Sigmoid colon (tissue), 7 donors: ENCODE measurements around the gene ZNF48. TPM values are rescaled to one million over a fixed set of nuclear protein-coding genes. Genes with fewer than 3 reads are reported as not detected.

ENCODE experiments used
- DNase-seq: peaks from one replicate; pipeline ENCODE4 v3.0.0-alpha.2; 2019
- H3K27ac ChIP-seq, 4 donors: fragments of 200-600 bp; sonication (generic); one replicate each; pipeline ENCODE4 v1.5.1; 2016 to 2019; ENCODE audit warnings: mild to moderate bottlenecking in 1 of 4
- H3K27me3 ChIP-seq, 3 donors: fragments of 200-600 bp; sonication (generic); one replicate each; pipeline ENCODE4 v1.5.1; 2019; ENCODE audit warnings: mild to moderate bottlenecking in 1 of 3
- H3K36me3 ChIP-seq, 4 donors: fragments of 200-600 bp; sonication (generic); one replicate each; pipeline ENCODE4 v1.5.1; 2016 to 2019
- H3K4me1 ChIP-seq, 4 donors: fragments of 200-600 bp; sonication (generic); one replicate each; pipeline ENCODE4 v1.5.1; 2017 to 2019
- H3K4me3 ChIP-seq, 4 donors: fragments of 200-600 bp; sonication (generic); one replicate each; pipeline ENCODE4 v1.5.1; 2017 to 2019; ENCODE audit warnings: mild to moderate bottlenecking in 2 of 4, moderate library complexity in 1 of 4
- H3K9me3 ChIP-seq, 4 donors: fragments of 200-600 bp in 3 of 4; sonication (generic) in 3 of 4; one replicate each; pipeline versions ENCODE4 v1.5.1 to v1.6.1; 2013 to 2019
- EP300 ChIP-seq, 4 donors: sonication (generic); formaldehyde crosslinking; IDR thresholded peaks; one replicate each; pipeline ENCODE4 v1.6.1; 2017; ENCODE audit warnings: antibody characterized with exemption in 4 of 4
- POLR2A ChIP-seq, 2 donors: fragments of 450-650 bp; IDR thresholded peaks; one replicate each; pipeline ENCODE4 v1.6.1; 2016; ENCODE audit warnings: antibody characterized with exemption in 2 of 2, mild to moderate bottlenecking in 2 of 2, moderate library complexity in 2 of 2
- POLR2AphosphoS5 ChIP-seq, 4 donors: sonication (generic); formaldehyde crosslinking; IDR thresholded peaks; one replicate each; pipeline ENCODE4 v1.6.1; 2017; ENCODE audit warnings: antibody characterized with exemption in 4 of 4
- WGBS, 2 donors: extraction: QIAGEN DNeasy Blood & Tissue Kit; methylation state at CpG; one replicate each; pipeline ENCODE4 v1.1.7; 2013; 5-methylcytosine and 5-hydroxymethylcytosine counted together
- intact Hi-C: fragments of 100-400 bp; cut with DNase I; formaldehyde crosslinking; loops from one replicate; pipeline ENCODE4 v1.15.1; 2023
- polyA plus RNA-seq, 3 donors: library from polyadenylated mRNA; stranded (reverse); fragments of 200-250 nt; gene quantifications; one replicate each; pipeline ENCODE4 v1.2.3, GENCODE V29; 2013
- total RNA-seq, 4 donors: library from RNA; depleted of rRNA; stranded (reverse); fragments of >200 nt; gene quantifications; one replicate each; pipeline ENCODE4 v1.1.0, GENCODE V29; 2016
- TF ChIP-seq, protein P1 (sequence below), 4 experiments: fragments of 450-650 bp in 3 of 4; fragments of 200-600 bp in 1 of 4; IDR thresholded peaks; one replicate each; pipeline ENCODE4 v1.5.1; 2016 to 2019; ENCODE audit warnings: antibody characterized with exemption in 4 of 4, mild to moderate bottlenecking in 3 of 4, moderate library complexity in 2 of 4
- donor health status: healthy with polysubstance abuse.
- donor health status: Bipolar disorder and iron deficiency.
- donor health status: healthy.

ZNF48 gene
- total and polyA plus RNA-seq, 7 donors = 2.4 to 12.8 (median 8.1) TPM

DNA sequence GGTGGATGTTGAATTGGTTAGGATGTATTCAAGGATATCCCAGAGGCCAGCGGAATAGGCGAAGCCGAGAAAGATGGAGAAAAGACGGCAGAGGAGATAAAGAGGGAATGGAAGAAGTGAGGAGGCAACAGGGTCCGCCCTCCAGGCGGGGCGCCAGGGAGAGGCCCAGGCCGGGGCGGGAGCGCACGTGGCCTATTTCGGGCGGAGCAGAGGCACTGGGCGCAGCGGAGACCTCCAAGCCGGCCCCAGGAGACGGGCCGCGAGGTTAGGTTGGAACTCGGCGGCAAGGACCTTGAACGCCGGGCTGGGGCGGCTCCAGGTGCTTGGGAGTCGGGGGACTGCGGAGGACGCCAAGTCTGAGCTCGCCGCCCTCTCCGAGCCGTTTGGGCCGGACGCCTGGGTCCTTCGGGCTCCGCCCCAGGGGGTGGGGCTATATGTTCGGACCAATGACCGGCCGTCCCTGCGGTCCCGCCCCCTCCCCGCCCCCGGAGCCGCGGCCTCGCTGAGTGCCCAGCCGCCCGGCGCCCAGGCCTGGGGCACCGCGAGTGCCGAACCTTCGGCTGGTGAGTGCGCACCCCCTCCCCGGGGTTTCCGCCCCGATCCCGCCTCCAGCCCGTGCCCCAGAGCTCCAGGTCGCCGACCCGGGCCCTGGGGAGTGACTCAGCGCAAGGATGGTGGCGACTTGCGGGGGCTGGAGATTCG is 12.0 kb downstream of the ZNF48 start, which contains the start of gene ZNF771:
Gene ZNF771, plus strand, starts transcription at position 505 of the 702 bp plus-strand sequence. CDS start 448 bp downstream, outside the sequence.
- Histone ChIP-seq H3K4me1 (peaks cover 0 to 29% (median 26%) of the 10 kb centered on the region in 4 donors), H3K27ac (peak within 1 kb of the TSS; percentile 81 to 97 (median 90)), H3K36me3 (peaks cover 0 to 11% (median 0%) of the 10 kb centered on the region in 4 donors), H3K4me3 (peak within 1 kb of the TSS; percentile 57 to 88 (median 65)), H3K9me3 (no peaks in the 10 kb centered on the region), H3K27me3 (no peaks in the 10 kb centered on the region)
- DNase-seq = peak; percentile 96
- intact Hi-C loops = loop anchor here (2.0 to 5.0 kb wide), 4 partner anchors 35 to 315 kb away; partner anchors contain the start of genes MYL11, TBC1D10B and TBX6
- 0 to 1% methylated on average over 65 of the region's 65 CpGs for WGBS, 2 donors
- TF ChIP-seq POLR2AphosphoS5 (IDR thresholded peaks at IDR 0.05) = peak; percentile 29 to 87 (median 72)
- TF ChIP-seq, protein P1, sequence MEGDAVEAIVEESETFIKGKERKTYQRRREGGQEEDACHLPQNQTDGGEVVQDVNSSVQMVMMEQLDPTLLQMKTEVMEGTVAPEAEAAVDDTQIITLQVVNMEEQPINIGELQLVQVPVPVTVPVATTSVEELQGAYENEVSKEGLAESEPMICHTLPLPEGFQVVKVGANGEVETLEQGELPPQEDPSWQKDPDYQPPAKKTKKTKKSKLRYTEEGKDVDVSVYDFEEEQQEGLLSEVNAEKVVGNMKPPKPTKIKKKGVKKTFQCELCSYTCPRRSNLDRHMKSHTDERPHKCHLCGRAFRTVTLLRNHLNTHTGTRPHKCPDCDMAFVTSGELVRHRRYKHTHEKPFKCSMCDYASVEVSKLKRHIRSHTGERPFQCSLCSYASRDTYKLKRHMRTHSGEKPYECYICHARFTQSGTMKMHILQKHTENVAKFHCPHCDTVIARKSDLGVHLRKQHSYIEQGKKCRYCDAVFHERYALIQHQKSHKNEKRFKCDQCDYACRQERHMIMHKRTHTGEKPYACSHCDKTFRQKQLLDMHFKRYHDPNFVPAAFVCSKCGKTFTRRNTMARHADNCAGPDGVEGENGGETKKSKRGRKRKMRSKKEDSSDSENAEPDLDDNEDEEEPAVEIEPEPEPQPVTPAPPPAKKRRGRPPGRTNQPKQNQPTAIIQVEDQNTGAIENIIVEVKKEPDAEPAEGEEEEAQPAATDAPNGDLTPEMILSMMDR (IDR thresholded peaks at IDR 0.05) = no peak
- peak; percentile 40 to 63 for TF ChIP-seq POLR2A (IDR thresholded peaks at IDR 0.05)
- no peak for TF ChIP-seq EP300 (IDR thresholded peaks at IDR 0.05)

DNA sequence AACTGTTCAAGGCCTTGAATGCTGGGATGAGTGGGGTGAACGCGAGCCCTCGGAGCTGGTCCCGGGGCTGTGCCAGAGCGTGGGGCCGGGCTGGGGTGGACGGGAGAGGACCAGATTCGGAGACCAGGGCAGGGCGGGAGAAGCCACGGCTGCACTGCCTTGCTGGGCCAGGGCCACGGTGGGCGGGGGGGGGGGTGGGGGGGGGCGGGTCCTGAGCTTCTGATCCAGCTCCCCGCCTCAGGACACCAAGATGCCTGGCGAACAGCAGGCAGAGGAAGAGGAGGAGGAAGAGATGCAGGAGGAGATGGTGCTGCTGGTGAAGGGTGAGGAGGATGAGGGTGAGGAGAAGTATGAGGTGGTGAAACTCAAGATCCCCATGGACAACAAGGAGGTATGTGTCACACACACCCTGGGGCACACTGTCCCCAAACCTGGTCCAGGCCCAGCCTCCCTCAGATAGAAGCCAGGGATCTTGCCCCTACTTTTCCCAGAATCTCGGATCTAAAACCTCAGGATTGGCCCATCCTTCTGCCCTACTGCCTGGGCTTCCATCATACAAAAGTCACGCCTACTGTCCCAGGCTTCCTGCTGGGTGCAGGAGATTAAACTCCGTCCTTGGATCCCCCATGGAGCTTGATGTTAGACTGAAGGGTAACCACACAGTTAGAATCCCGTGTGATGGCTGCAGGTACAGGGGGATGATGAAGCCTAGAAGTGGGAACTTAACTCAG is 12.7 kb downstream of the ZNF48 start:
- H3K4me3 ChIP-seq = peak overlapping the region; percentile 57 to 88 (median 65)
- H3K4me1 ChIP-seq = peaks cover 0 to 29% (median 26%) of the 10 kb centered on the region in 4 donors
- TF ChIP-seq, protein P1 (IDR thresholded peaks at IDR 0.05) = no peak
- TF ChIP-seq POLR2AphosphoS5 (IDR thresholded peaks at IDR 0.05) (no peak), POLR2A (IDR thresholded peaks at IDR 0.05) (no peak), EP300 (IDR thresholded peaks at IDR 0.05) (no peak)
- H3K36me3 ChIP-seq = peaks cover 0 to 18% (median 0%) of the 10 kb centered on the region in 4 donors
- peak overlapping the region; percentile 81 to 97 (median 90) for H3K27ac ChIP-seq
- intact Hi-C loops = loop anchor here (2.0 to 5.0 kb wide), 4 partner anchors 36 to 316 kb away; partner anchors contain the start of genes MYL11, TBC1D10B and TBX6
- no peaks in the 10 kb centered on the region for H3K9me3 ChIP-seq
- H3K27me3 ChIP-seq = no peaks in the 10 kb centered on the region
- WGBS, 2 donors = 10 to 20% methylated on average over 15 to 19 of the region's 19 CpGs
- no peak for DNase-seq

DNA sequence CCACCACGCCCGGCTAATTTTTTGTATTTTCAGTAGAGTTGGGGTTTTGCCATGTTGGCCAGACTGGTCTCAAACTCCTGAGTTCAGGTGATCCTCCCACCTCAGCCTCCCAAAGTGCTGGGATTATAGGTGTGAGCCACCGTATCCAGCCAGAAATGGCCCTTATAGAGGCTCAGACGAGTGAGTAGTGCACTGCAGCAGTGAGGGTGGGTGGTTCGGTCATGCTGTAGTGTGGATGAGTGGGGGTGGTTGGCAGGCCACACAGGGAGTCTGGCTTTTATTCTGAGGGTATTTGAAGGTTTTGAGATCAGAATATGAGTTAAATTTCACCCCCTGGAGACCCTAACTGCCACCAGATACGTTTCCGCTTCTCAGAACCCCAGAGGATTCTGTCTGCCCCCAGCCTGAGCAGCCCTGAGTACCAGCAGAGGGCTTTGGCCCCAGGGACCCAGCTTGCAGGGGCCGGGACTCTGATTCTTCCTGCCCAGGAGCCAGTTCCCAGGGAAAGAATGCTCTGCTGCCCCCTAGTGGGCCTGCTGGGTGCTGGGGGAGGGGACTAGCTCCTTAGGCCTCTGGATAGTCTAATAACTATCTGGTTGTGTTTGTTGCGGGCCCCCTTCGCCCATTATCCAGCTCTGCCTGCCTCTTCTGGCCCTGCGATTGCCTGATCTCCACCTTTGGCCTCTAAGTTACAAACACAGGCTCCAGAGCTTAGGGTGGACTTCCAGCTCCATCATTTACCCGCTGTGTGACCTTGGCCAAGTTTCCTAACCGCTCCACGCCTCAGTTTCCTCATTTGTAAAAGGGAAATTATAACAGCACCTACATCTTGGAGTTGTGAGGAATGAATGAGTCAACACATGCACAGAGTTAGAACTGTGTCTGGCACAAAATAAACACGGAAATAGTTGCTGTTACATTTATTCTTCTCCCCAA is 14.2 kb downstream of the ZNF48 start:
- 37 to 47% methylated on average over 15 of the region's 15 CpGs for WGBS, 2 donors
- H3K4me3 ChIP-seq = no peak overlapping the region
- peaks cover 0 to 29% (median 26%) of the 10 kb centered on the region in 4 donors for H3K4me1 ChIP-seq
- TF ChIP-seq, protein P1 (IDR thresholded peaks at IDR 0.05) = peak; percentile 86 to 97 (median 92)
- TF ChIP-seq POLR2A (IDR thresholded peaks at IDR 0.05) (no peak), POLR2AphosphoS5 (IDR thresholded peaks at IDR 0.05) (peak in 1 of 4 donors; percentile 32), EP300 (IDR thresholded peaks at IDR 0.05) (no peak)
- DNase-seq = peak; percentile 94
- no peaks in the 10 kb centered on the region for H3K9me3 ChIP-seq
- peak overlapping the region; percentile 37 to 97 (median 74) for H3K27ac ChIP-seq
- intact Hi-C loops = loop anchor here (5.0 kb wide), 3 partner anchors 37 to 317 kb away; partner anchors contain the start of genes MYL11, TBC1D10B and TBX6
- peaks cover 0 to 30% (median 0%) of the 10 kb centered on the region in 4 donors for H3K36me3 ChIP-seq
- H3K27me3 ChIP-seq = no peaks in the 10 kb centered on the region
